22Rv1 (cell line): ENCODE data around the gene MINDY4.

ENCODE experiments used
- CTCF ChIP-seq: fragments of 450-650 bp; IDR thresholded peaks from 2 replicates; pipeline ENCODE4 v1.5.1; 2017; ENCODE audit warnings: mild to moderate bottlenecking
- ZFX ChIP-seq: fragments of 450-650 bp; IDR thresholded peaks from 2 replicates; pipeline ENCODE4 v1.6.1; 2017; ENCODE audit warnings: antibody characterized with exemption, borderline replicate concordance

GRCh38 chr7:30760514-30761213, 10.6 kb upstream of the MINDY4 start:
- TF ChIP-seq ZFX (no peak), CTCF (no peak)
